GM23248 (cell line): ENCODE results near the gene DPF1. TPM values are rescaled to one million over a fixed set of nuclear protein-coding genes. Genes with fewer than 3 reads are reported as not detected.

ENCODE experiments used
- DNase-seq: peaks from one replicate; pipeline ENCODE4 v3.0.0-alpha.2; 2015
- H2AFZ ChIP-seq: fragments of 200-600 bp; sonication (generic); 2 replicates; pipeline ENCODE4 v1.6.1; 2016; ENCODE audit warnings: antibody characterized with exemption
- H3F3A ChIP-seq: fragments of 200-600 bp; sonication (generic); 2 replicates; pipeline ENCODE4 v1.6.1; 2016; ENCODE audit warnings: mild to moderate bottlenecking, antibody characterized with exemption, mixed run types; ENCODE audit not compliant: insufficient read depth
- H3K27ac ChIP-seq: fragments of 200-600 bp; sonication (generic); 2 replicates; pipeline ENCODE4 v1.5.1; 2016; ENCODE audit warnings: mild to moderate bottlenecking
- H3K27me3 ChIP-seq: fragments of 200-600 bp; sonication (generic); replicated peaks from 2 replicates; pipeline ENCODE4 v1.6.1; 2016; ENCODE audit warnings: mild to moderate bottlenecking; ENCODE audit not compliant: insufficient read depth
- H3K36me3 ChIP-seq: fragments of 200-600 bp; sonication (generic); 2 replicates; pipeline ENCODE4 v1.6.1; 2016; ENCODE audit warnings: low read depth, mild to moderate bottlenecking
- H3K4me1 ChIP-seq: fragments of 200-600 bp; sonication (generic); 2 replicates; pipeline ENCODE4 v1.6.1; 2016; ENCODE audit warnings: mild to moderate bottlenecking; ENCODE audit not compliant: insufficient read depth
- H3K4me2 ChIP-seq: fragments of 200-600 bp; sonication (generic); one replicate; pipeline ENCODE4 v1.6.1; 2016; ENCODE audit warnings: mild to moderate bottlenecking; ENCODE audit not compliant: unreplicated experiment
- H3K4me3 ChIP-seq: fragments of 200-600 bp; sonication (generic); 2 replicates; pipeline ENCODE4 v1.5.1; 2016; ENCODE audit warnings: mild to moderate bottlenecking
- H3K79me2 ChIP-seq: fragments of 200-600 bp; sonication (generic); 2 replicates; pipeline ENCODE4 v1.6.1; 2016; ENCODE audit warnings: mild to moderate bottlenecking; ENCODE audit not compliant: insufficient read depth
- H3K9ac ChIP-seq: fragments of 200-600 bp; sonication (generic); 2 replicates; pipeline ENCODE4 v1.6.1; 2016; ENCODE audit warnings: mild to moderate bottlenecking
- H3K9me2 ChIP-seq: fragments of 200-600 bp; sonication (generic); 2 replicates; pipeline ENCODE4 v1.6.1; 2016; ENCODE audit warnings: mixed run types, mild to moderate bottlenecking, moderate library complexity; ENCODE audit not compliant: insufficient read depth
- H3K9me3 ChIP-seq: fragments of 200-600 bp; sonication (generic); one replicate; pipeline ENCODE4 v1.6.1; 2017; ENCODE audit warnings: low read depth
- H4K20me1 ChIP-seq: fragments of 200-600 bp; sonication (generic); 2 replicates; pipeline ENCODE4 v1.6.0; 2016; ENCODE audit not compliant: insufficient read depth
- EZH2 ChIP-seq: fragments of 200-600 bp; sonication (generic); IDR thresholded peaks from 2 replicates; pipeline ENCODE4 v1.6.1; 2018; ENCODE audit warnings: antibody characterized with exemption, mild to moderate bottlenecking; ENCODE audit not compliant: insufficient read depth, poor library complexity, severe bottlenecking
- EZH2phosphoT487 ChIP-seq: fragments of 200-600 bp; sonication (generic); IDR thresholded peaks from 2 replicates; pipeline ENCODE4 v1.6.1; 2018; ENCODE audit warnings: antibody characterized with exemption, moderate library complexity, mild to moderate bottlenecking, low read depth; ENCODE audit not compliant: insufficient read depth
- WGBS, 2 experiments: methylation state at CpG; one replicate each; pipeline ENCODE4 v1.1.6; 2015 to 2017; ENCODE audit warnings: low lambda C conversion rate in 2 of 2, low coverage in 1 of 2; ENCODE audit errors: missing lambda C conversion rate in 2 of 2; 5-methylcytosine and 5-hydroxymethylcytosine counted together
- in situ Hi-C: fragments of 300-500 bp; cut with MboI; formaldehyde crosslinking; loops from 2 replicates; pipeline ENCODE4 v1.15.0; 2020
- polyA plus RNA-seq: library from polyadenylated mRNA; unstranded; fragments of >200 nt; fragmentation: Nextera tagmentation; extraction: Ambion mirVana; gene quantifications from 2 replicates; pipeline ENCODE4 v1.2.1, GENCODE V29; 2016
- total RNA-seq: library from RNA; depleted of rRNA; stranded (reverse); fragments of >200 nt; shearing (Covaris generic); gene quantifications from 2 replicates; pipeline ENCODE4 v1.2.3, GENCODE V29; 2014

The DPF1 gene
- total and polyA plus RNA-seq, 2 experiments from 2014 or later, result 1.5 to 5.2 TPM

GRCh38 chr19:38206928-38207327 is 17.1 kb downstream of the DPF1 start:
- H3F3A ChIP-seq, result peaks cover 17% of the 10 kb centered on the region; the same call in 1 of the 2 replicates
- H3K27ac ChIP-seq, result no peak overlapping the region
- 92 to 93% methylated on average over 16 of the region's 16 CpGs for WGBS, 2 experiments
- no peaks in the 10 kb centered on the region for H3K79me2 ChIP-seq
- H3K4me2 ChIP-seq, result no peak overlapping the region
- no peak overlapping the region for H3K4me3 ChIP-seq
- H4K20me1 ChIP-seq, result no peaks in the 10 kb centered on the region
- H3K9ac ChIP-seq, result no peak overlapping the region
- no peaks in the 10 kb centered on the region for H3K9me2 ChIP-seq
- in situ Hi-C loops, result no loop called here
- no peak overlapping the region for H2AFZ ChIP-seq
- no peaks in the 10 kb centered on the region for H3K9me3 ChIP-seq
- DNase-seq, result no peak
- no peaks in the 10 kb centered on the region for H3K36me3 ChIP-seq
- no peaks in the 10 kb centered on the region for H3K27me3 ChIP-seq
- H3K4me1 ChIP-seq, result peaks cover 21% of the 10 kb centered on the region
- TF ChIP-seq EZH2 (no peak), EZH2phosphoT487 (no peak)

DNA sequence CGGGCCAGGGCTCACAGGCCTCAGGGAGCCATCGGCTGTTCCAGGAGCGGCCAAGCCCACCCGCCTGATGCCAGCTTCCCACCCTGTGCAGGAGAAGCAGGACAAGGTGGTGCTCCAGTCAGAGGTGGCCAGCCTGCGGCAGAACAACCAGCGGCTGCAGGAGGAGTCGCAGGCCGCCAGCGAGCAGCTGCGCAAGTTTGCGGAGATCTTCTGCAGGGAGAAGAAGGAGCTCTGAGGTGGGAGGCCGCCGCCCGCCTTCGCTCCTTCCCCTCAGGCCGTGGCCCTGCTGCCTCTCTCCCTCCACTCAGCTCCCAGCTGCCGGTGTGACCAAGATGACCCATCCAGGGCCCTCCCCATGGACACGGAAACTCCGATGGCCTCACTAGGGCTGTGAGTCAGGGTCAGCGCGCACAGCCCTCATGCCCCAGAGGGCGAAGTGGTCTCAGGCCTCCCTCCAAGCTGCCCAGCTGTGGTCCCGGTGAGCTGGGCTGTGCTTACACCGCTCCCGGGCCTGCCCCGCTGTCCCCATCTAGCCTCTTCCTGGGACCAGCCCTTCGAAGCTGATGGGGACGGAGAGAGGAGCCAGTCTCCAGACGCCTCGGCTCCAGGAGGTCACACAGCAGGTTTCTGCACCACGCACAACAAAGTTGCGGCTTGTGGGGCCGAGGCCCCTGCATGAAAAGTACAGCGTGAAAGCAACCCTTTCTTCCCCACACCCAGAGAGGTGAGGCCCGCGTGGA is 17.8 kb downstream of the DPF1 start:
- Histone ChIP-seq H3K36me3 (no peaks in the 10 kb centered on the region), H3K9ac (no peak overlapping the region), H3K4me3 (no peak overlapping the region), H3K4me1 (peaks cover 21% of the 10 kb centered on the region), H3K9me2 (no peaks in the 10 kb centered on the region), H3F3A (peaks cover 17% of the 10 kb centered on the region; the same call in 1 of the 2 replicates), H3K4me2 (no peak overlapping the region), H3K27ac (no peak overlapping the region), H3K27me3 (no peaks in the 10 kb centered on the region), H4K20me1 (no peaks in the 10 kb centered on the region), H2AFZ (no peak overlapping the region), H3K79me2 (no peaks in the 10 kb centered on the region), H3K9me3 (no peaks in the 10 kb centered on the region)
- TF ChIP-seq EZH2phosphoT487 (no peak), EZH2 (no peak)
- in situ Hi-C loops, result no loop called here
- 89 to 93% methylated on average over 35 to 36 of the region's 36 CpGs for WGBS, 2 experiments
- DNase-seq, result no peak

DNA sequence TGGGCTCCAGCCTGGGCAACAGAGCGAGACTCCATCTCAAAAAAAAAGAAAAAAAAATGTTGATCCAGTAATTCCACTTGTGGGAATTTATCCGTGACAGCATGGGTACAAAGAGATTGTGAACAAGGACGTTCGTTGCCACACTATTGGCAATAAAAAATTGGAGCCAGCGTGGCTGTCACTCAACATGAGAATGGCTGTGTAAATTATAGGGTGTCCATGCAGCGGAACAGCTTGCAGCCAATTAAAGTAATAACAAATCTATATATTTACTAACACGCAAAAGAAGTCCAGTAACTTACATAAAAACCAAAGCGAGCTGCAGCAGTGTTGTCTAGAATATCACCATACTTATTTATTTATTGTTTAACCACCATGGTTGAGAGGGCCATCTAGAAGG is 19.3 kb downstream of the DPF1 start:
- no peak overlapping the region for H3K4me3 ChIP-seq
- no peak overlapping the region for H2AFZ ChIP-seq
- H3K27me3 ChIP-seq, result no peaks in the 10 kb centered on the region
- H3K4me1 ChIP-seq, result peaks cover 7% of the 10 kb centered on the region
- no peak overlapping the region for H3K9ac ChIP-seq
- H3K9me3 ChIP-seq, result no peaks in the 10 kb centered on the region
- H4K20me1 ChIP-seq, result no peaks in the 10 kb centered on the region
- H3K4me2 ChIP-seq, result no peak overlapping the region
- DNase-seq, result no peak
- H3K27ac ChIP-seq, result no peak overlapping the region
- peaks cover 10% of the 10 kb centered on the region; the same call in 1 of the 2 replicates for H3F3A ChIP-seq
- H3K36me3 ChIP-seq, result no peaks in the 10 kb centered on the region
- H3K79me2 ChIP-seq, result no peaks in the 10 kb centered on the region
- 91 to 94% methylated on average over 8 of the region's 8 CpGs for WGBS, 2 experiments
- TF ChIP-seq EZH2 (no peak), EZH2phosphoT487 (no peak)
- no peaks in the 10 kb centered on the region for H3K9me2 ChIP-seq
- in situ Hi-C loops, result no loop called here

DNA sequence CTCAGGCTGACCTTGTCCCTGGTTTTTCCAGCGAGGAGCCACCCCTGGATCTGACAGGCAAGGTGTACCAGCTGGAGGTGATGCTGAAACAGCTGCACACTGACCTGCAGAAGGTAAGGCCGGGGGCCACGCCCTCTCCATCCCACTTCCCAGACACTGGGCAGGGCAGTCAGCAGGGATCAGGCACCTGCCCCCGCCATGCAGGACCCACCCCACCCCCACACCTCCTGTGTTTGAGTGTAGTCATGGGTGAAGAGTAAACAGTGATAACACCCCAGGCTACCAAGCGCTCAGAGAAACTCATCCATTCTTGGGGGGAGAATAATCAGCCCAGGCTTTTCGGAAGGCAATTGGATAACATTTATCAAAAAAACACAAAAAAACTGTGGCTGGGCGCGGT is 19.9 kb downstream of the DPF1 start:
- WGBS, 2 experiments, result 98 to 99% methylated on average over 8 of the region's 8 CpGs
- Histone ChIP-seq H3K9me2 (no peaks in the 10 kb centered on the region), H3K9me3 (no peaks in the 10 kb centered on the region), H3K36me3 (no peaks in the 10 kb centered on the region), H3K4me1 (peaks cover 1% of the 10 kb centered on the region; the same call in 1 of the 2 replicates), H3K79me2 (no peaks in the 10 kb centered on the region), H3K27ac (no peak overlapping the region), H2AFZ (no peak overlapping the region), H3K9ac (no peak overlapping the region), H4K20me1 (no peaks in the 10 kb centered on the region), H3F3A (peaks cover 8% of the 10 kb centered on the region; the same call in 1 of the 2 replicates), H3K4me2 (no peak overlapping the region), H3K4me3 (no peak overlapping the region), H3K27me3 (no peaks in the 10 kb centered on the region)
- in situ Hi-C loops, result no loop called here
- TF ChIP-seq EZH2phosphoT487 (no peak), EZH2 (no peak)
- no peak for DNase-seq

GRCh38 chr19:38203197-38203596 is 20.8 kb downstream of the DPF1 start:
- no peaks in the 10 kb centered on the region for H3K36me3 ChIP-seq
- peaks cover 1% of the 10 kb centered on the region; the same call in 1 of the 2 replicates for H3F3A ChIP-seq
- H3K9me2 ChIP-seq, result no peaks in the 10 kb centered on the region
- no peak overlapping the region for H3K9ac ChIP-seq
- no peak overlapping the region for H3K27ac ChIP-seq
- no peaks in the 10 kb centered on the region for H3K27me3 ChIP-seq
- WGBS, 2 experiments, result 90 to 94% methylated on average over 13 of the region's 13 CpGs
- H4K20me1 ChIP-seq, result no peaks in the 10 kb centered on the region
- no peak overlapping the region for H3K4me3 ChIP-seq
- no peak overlapping the region for H3K4me2 ChIP-seq
- DNase-seq, result no peak
- H3K4me1 ChIP-seq, result no peaks in the 10 kb centered on the region
- H3K79me2 ChIP-seq, result no peaks in the 10 kb centered on the region
- no peaks in the 10 kb centered on the region for H3K9me3 ChIP-seq
- in situ Hi-C loops, result no loop called here
- TF ChIP-seq EZH2phosphoT487, result no peak
- TF ChIP-seq EZH2, result no peak
- H2AFZ ChIP-seq, result no peak overlapping the region
